ENCODE measurements around the gene GRIK4.

GRCh38 chr11:120523196-120523595 is 11.6 kb downstream of the GRIK4 start:
- TF ChIP-seq CTCF (IDR thresholded peaks at IDR 0.05) (no peak), POLR2A (IDR thresholded peaks at IDR 0.05) (no peak)
